GM11168 (cell line): Measurements from ENCODE around the gene SKP2.
"Not testable (repeated sequence)": the region's sequence is repeated elsewhere in the genome, so short reads cannot be mapped to it uniquely, and the experiment has no call there.

ENCODE experiments used
- in situ Hi-C: fragments of 300-500 bp; cut with MboI; formaldehyde crosslinking; loops from one replicate; pipeline ENCODE4 v1.12.0; 2022; ENCODE audit warnings: low sequenced_read_pairs; ENCODE audit not compliant: unreplicated experiment

SKP2 gene

DNA sequence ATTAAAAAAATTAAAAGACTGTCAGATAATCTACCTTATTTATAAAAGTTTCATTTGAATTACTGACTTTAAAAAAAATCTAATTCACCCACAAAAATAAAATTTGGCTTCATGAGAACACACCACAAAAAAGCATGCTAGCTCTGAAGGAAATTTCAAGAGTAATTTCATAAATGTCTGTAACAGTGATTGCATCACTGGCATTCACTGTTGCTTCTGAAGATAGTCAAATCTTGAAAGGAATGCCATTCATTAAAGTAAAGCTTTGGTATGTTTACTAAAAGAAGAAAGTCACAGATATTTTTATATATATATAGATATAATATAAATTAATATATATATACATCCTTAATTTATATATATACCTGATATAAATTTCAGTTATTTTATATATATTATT is 46.4 kb downstream of the SKP2 start:
- in situ Hi-C loops, result no loop called here

DNA sequence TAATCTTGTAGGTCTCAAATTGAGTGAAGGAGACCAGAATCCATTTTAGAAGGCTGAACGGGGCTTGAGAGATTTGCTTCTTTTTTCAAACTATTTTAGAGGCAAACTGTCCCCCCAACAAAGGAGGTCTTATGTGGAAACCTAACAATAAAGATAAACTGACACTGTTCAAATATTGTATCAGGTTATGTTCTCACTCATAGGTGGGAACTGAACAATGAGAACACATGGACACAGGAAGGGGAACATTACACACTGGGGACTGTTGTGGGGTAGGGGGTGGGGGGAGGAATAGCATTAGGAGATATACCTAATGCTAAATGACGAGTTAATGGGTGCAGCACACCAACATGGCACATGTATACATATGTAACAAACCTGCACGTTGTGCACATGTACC is 46.9 kb downstream of the SKP2 start:
- in situ Hi-C loops, result not testable (repeated sequence)

- in situ Hi-C loops, result no loop called here
Observed at GRCh38 chr5:36199620-36200019, 47.7 kb downstream of the SKP2 start.

- in situ Hi-C loops, result no loop called here
Observed at GRCh38 chr5:36200513-36200912, 48.6 kb downstream of the SKP2 start.

DNA sequence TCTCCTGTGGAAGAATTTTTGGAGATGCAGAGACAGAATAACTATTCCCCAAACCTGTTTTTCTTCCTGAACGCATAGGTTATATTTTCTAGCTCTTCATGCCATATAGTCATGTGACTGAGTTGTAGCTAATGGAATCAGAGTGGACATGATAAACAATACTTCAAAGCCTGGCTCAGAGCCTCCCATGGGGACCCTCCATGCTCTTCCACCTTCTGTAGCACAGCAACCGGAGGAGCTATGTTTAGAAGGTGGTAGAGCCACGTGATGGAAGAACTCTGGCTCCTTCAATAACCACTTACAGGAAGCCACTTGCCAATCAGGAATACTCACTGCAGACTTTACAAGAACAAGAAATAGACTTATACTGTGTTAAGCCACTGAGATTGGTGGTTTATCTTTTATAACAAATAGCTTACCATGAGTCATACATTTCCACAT is 50.6 kb downstream of the SKP2 start:
- in situ Hi-C loops, result no loop called here

GRCh38 chr5:36205329-36205728 is 53.4 kb downstream of the SKP2 start:
- in situ Hi-C loops, result no loop called here

DNA sequence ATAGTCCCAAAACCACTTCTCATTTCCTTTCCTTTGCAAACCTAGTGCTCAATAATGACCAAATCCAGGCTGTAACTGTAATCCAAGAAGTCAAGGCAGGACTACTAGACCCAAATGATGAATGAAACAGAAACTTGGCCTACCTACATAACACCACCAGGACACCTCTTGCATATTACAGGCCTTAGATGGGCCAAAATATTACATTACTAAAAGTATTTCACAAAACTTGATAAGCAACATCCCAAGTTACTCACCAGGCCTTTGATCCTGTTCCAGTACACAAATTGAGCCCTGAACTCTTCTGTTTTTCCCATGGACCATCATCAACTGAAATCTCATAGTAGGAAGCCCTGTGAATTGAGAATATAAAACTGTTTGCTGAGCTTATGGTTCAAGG is 55.0 kb downstream of the SKP2 start:
- in situ Hi-C loops, result no loop called here

GRCh38 chr5:36208786-36209185 is 56.9 kb downstream of the SKP2 start:
- in situ Hi-C loops, result no loop called here

GRCh38 chr5:36209664-36210063 is 57.8 kb downstream of the SKP2 start:
- in situ Hi-C loops, result no loop called here

GRCh38 chr5:36214436-36214835 is 62.5 kb downstream of the SKP2 start:
- in situ Hi-C loops, result no loop called here

GRCh38 chr5:36215910-36216309 is 64.0 kb downstream of the SKP2 start:
- in situ Hi-C loops, result no loop called here

DNA sequence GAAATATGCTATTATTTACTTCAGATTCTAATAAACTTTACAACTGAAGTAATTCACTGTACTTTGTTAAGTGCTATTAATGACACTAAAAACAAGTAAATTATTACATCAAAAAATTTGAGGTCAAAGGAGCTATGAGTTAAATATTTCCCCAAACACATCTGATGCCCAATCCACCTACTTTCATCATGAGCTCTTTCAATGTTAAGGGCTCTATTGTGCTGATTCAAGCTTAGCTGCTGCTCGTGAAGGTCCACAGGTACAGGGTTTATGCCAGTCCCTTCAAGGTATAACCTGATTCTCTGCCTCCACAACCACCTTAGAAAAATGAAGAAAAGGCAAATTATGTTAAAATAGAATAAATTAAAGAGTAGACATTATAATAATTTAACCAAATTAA is 65.7 kb downstream of the SKP2 start:
- in situ Hi-C loops, result no loop called here

GRCh38 chr5:36217988-36218387 is 66.1 kb downstream of the SKP2 start:
- in situ Hi-C loops, result no loop called here

DNA sequence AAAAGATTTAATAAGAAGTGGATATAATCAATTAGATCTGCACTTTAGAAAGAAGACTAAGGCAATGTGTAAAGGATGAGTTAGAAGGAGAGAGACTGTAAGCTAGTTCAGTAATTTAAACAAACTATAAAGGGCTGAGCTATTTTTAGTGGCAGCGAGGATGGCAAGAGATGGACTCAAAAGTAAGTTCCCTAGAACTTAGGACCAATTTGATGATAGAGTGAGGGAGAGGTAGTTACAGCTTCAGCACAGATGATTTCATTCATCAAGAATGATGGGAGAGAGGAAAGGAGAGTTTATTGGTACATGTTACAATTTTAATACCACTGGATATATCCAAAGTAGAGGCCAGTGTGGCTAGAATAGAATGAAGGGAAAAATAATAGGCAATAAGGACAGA is 70.7 kb downstream of the SKP2 start:
- in situ Hi-C loops, result no loop called here

DNA sequence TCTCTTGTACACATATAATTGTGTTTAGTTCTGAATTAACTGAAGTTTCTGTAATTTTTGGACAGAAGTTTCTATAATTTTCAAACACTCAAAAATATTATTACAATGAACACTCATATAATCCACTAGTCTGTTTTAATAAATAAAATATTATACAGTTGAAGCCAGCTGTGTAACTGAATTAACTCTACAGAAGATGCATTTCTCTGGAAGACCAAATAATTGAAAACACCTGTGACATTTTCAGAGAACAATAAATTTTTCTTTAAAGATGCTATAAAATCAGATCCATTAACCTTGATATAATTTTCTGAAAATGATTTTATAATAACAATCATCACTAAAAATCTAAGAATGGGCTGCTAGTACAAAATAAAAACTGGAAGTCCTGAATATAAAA is 75.1 kb downstream of the SKP2 start:
- in situ Hi-C loops, result no loop called here

- in situ Hi-C loops, result no loop called here
Observed at GRCh38 chr5:36228505-36228904, 76.6 kb downstream of the SKP2 start.

GRCh38 chr5:36230151-36230790 is 78.4 kb downstream of the SKP2 start:
- in situ Hi-C loops, result no loop called here

GRCh38 chr5:36232533-36232932 is 80.6 kb downstream of the SKP2 start:
- in situ Hi-C loops, result no loop called here
